T47D (cell line): ENCODE data around the gene TSBP1.
"Not testable (repeated sequence)": the region's sequence is repeated elsewhere in the genome, so short reads cannot be mapped to it uniquely, and the experiment has no call there.

Experiments used
- DNase-seq, 2 experiments: peaks; one replicate each; pipeline versions ENCODE4 v3.0.0 to v3.0.0-alpha.2; 2011 to 2012; ENCODE audit warnings: low read depth in 1 of 2, low spot score in 1 of 2
- JUND ChIP-seq: IDR thresholded peaks from 2 replicates; pipeline ENCODE4 v1.6.1; 2012; ENCODE audit warnings: low read depth
- in situ Hi-C: cut with HindIII; loops from 2 replicates; pipeline ENCODE4 v1.10.0; 2016; ENCODE audit warnings: low sequenced_read_pairs, low pct_unique_long_range_greater_than_20kb

Gene TSBP1

DNA sequence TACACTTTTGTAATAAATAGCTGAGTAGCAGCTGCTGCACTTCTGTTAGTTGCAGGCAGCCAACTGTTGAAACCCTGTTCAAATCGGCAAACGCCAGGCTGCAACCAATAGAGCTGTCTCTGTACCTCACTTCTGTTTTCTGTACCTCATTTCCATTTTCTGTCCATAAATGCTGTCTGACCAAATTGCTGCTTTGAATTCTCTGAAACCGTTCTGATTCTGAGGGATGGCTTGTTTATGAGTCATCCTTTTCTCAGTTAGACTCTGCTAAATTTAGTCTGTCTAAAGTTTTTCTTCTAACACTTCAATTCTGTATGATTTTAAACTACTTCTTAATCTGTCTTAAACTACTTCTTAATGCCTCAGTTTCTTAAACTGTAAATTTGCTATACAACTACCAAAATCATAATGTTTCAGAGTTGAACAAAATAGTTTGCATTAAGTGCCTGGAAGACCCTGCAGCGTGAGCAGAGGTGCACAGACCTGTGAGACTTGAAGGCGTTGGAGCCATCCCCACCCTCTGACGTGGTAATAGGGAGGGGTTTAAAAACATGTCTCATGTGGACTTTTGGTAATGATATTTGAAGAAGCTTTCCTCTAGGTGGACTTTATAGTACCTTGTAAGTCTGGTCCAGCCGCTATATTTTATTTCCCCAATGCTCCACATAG, 25.7 kb upstream of the TSBP1 start:
- TF ChIP-seq JUND = no peak
- DNase-seq = no peak
- in situ Hi-C loops = no loop called here

DNA sequence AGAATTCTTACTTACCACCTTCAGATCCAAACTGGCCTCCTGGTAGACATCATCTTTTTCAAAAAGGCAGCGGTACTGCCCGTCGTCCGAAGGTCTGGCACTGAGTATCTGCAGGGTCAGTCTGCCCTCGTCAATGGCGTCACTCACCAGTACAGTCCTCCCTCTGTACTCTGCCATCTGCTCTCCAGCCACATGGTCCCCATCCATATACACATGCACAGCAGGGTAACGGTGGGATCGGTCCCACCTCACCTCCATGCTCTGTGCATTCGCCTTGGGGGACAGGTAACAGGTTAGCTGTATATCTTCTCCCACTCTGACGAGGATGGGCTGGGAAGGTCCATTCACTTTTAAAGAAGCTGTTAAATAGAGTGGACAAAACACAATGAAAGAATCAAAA, 24.3 kb upstream of the TSBP1 start:
- no peak for TF ChIP-seq JUND
- DNase-seq = no peak
- in situ Hi-C loops = no loop called here

DNA sequence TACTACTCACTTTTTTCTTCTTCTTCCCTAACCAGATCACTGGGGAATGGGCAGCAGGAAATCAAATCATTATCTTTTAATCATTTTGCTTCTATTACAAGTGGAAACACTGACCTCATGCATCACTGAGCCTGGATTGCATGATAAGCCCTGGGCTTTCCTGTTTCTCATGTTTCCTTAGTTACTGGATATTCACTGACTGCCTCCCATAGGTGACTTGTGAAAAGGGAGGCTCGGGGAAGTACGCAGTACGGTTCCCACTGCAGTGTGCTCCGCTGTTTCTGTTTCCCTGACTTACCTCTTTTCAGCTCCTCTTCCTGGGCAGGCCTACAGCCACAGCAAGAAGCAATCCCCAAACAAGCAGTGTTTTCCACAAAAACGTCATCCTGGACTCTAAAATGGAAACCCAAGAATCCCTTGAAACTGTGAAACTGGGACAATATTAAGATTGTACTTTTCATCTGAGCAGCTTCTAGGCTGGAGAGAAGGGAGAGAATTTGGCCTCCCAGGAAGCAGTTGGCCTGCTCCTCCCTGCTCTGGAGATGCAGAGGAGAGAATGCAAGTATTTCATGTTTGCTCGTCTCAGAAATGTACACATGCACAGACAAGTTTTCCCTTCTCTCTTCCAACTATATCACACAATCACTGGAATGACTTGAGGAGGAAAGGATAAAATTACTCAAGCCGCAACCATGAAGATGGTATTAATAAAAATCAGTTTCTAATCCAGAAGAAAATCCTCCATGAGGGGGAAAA, 22.1 kb upstream of the TSBP1 start:
- in situ Hi-C loops = no loop called here
- no peak for TF ChIP-seq JUND
- DNase-seq = peak in 1 of 2 experiments; percentile 33

DNA sequence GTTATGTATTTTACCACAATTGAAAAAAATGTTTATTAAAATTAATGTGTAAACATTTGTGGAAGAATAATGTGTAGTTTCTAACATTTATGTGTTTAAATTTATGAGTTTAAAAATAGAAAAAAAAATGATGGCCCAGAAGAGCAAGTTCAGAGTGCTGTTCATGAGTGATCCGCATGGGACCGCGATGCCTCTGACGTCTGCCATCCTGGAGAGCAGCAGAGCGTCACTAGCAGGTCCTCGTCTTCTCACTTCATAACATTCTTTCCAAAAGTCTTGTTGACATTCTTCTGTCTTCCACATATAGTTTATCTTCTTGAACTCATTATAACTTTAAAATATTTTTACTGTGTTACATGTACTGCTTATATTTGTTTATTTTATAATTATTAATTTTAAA, 19.8 kb upstream of the TSBP1 start:
- no peak for TF ChIP-seq JUND
- in situ Hi-C loops = no loop called here
- DNase-seq = no peak

DNA sequence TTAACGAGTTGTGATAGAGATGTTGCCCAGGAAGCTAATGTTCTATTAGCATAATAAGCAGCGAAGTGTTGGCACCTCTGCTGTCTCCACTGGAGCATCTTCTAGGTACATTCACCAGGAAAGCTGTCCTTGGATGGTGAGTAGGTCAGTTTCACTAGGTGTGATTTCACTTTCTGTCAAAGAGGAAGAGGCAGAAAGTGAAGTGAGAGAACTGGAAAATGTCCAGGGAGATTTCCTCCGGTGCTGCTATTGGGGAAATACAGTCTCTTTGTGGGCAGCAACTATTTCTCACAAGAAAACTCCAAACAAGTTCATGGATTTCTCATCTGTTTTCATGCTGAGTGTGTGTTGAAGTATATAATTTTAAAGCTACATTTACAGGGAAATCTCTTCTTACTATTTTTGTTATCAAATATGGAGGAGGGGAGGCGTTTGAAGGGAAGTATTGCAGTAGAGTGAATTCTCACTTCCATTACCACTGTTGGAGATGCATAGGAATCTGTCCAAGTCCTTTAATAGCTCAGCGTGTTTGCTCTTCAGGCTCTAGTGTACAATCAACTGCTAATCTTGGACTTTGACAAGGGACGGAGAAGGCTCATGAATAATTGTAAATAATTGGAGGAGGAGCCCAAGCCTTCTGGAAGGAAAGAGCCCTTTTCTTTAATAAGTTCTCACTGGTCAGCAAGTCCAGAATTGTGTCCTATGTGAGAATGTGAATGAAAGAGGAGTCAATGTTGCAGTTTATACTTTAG, 16.1 kb upstream of the TSBP1 start:
- no peak for TF ChIP-seq JUND
- in situ Hi-C loops = no loop called here
- no peak for DNase-seq

DNA sequence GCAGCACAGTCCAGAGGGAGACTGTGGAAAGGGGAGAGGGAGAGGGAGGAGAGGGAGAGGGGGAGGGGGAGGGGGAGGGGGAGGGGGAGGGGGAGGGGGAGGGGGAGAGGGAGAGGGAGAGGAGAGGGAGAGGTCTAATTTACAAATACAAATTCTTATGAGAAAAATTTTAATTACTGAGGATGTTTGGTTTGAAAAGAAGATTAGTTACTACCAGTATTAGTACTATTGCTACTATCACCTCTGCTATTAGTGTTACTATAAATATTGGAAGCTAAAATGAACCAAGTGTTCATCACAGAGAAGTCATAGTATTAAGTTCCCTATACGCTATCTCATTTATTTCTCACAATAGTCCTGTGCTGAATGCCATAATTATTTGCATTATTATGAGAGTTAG, 14.3 kb upstream of the TSBP1 start:
- no peak for DNase-seq
- in situ Hi-C loops = no loop called here
- TF ChIP-seq JUND = no peak

DNA sequence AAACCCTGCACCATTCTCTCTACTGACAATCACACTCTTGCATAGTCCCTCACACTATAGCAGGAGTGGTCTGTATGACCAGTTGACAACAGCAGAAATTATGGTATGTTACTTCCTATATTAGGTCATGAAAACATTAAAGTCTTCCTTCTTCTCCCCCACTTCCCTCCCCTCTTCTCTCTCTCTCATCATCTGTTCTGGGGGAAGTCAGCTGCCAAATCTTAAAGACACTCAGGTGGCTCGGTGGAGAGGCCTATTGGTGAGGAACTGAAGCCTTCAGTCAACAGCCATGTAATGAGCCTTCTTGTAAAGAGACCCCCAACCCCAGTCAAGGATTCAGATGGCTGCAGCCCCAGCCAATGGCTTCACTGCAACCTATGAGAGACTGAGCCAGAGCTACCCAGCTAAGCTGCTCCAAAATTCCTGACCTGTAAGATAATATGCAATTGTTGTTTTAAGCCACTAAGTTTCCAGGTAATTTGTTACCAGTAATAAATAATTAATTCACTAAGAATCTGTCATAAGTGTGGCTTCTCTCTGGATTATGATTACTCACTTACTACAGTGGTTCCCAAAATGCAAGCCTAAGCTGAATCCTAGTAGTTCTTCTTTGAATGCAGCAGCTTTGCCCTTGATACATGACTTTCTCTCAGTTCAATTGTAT, 11.2 kb upstream of the TSBP1 start:
- DNase-seq = no peak
- in situ Hi-C loops = no loop called here
- no peak for TF ChIP-seq JUND

DNA sequence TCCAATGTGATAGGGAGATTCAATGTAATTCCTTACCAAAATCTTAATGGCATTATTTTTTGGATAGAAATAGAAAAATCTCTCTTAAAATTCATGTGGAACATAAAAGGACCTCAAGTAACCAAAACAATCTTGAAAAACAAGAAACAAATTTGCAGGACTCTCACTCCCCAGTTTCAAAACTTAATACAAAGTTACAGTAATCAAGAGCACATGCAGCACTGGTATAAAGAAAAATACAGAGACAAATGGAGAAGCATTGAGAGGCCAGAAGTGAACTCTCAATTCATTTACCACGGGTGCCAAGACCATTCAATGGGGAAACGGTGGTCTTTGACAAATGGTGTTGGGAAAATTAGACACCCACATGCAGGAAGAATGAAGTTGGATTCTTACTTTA, 7.8 kb upstream of the TSBP1 start:
- TF ChIP-seq JUND = no peak
- DNase-seq = no peak
- in situ Hi-C loops = no loop called here

DNA sequence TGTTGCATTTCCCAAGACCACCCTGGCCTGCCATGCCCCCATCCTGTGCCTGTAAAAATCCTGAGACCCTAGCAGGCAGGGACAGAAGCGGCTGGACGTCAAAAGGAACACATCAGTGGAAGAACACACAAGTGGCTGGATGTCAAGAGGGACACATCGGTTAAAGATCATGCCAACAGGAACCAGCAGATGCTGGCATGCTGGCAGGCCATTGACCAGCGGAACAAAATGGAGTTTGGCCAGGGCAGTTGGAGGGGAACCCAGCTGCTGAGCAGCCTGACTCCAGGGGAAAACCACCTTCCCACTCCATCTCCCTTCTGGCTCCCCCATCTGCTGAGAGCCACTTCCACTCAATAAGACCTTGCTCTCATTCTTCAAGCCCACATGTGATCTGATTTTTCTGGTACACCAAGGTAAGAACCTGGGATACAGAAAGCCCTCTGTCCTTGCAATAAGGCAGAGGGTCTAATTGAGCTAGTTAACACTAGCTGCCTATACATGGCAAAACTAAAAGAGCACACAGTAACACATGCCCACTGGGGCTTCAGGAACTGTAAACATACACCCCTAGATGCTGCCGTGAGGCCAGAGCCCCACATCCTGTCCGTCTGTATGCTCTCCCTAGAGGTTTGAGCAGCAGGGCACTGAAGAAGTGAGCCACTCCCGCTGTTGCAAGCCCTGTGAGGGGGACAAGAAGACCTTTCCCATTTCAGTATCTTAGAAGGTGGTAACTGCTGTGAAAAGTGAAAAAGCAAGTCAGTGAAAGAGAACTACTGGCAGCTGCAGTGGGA, 4.2 kb upstream of the TSBP1 start:
- DNase-seq = no peak
- no peak for TF ChIP-seq JUND
- in situ Hi-C loops = no loop called here

DNA sequence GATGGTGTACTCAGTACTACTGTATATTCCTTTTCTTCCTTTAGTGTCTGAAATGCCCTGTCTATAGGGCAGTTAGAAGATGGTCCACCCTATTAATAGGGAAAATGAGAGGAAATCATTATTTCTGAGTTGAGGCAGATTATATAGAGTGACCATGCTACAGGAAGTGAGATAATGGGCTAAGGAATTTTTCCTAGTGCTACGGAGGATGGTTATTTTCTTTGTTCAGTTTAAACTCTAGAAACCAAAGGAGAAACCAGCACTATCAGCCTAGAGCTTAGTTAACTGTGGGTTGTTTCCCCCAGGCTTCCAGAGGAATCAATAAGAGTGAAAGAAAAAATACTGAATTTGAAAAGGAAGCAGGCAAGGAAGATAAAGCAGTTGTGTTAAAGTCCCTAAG, 474 bp downstream of the TSBP1 start:
- in situ Hi-C loops = no loop called here
- no peak for TF ChIP-seq JUND

DNA sequence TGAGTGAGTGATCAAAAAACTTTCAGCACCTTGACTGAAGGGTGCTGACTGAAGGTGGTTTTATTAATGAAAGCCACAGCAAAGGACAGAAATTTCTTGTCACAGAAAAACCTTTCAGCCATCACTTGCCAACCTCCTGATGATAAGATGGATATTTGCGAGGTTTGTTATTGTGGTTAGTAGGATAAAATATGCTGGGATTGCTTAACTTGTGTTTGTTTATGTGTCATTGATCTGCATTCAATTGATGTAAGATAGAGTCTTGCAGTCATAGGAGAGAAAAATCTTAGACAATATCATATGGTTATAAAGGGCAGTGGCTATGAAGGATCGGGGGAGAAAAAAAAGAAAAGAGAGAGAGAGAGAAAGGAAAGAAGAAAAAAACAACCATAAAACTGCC, 1.2 kb downstream of the TSBP1 start:
- TF ChIP-seq JUND = no peak
- in situ Hi-C loops = no loop called here
- no peak for DNase-seq

More for the DNA sequence above, 474 bp downstream of the TSBP1 start:
- no peak for DNase-seq

DNA sequence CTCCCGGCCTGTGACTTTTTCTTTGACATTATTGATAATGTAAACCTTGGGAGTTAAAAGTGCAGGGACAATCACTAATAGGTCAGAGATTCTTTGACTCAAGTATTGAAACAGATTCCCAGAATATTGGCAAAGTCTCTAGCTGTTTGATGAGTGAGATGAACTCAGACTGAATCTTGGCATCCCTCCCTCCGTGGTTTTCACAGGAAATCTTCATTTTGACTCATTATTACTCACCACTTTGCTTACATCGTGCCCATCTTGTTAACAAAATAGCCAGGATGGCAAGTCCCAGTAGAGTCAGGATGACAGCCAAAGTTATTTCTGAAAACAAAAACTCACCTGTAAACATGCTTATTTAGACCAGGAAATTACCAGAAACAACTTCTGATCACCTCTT, 2.0 kb downstream of the TSBP1 start:
- in situ Hi-C loops = no loop called here
- no peak for DNase-seq
- TF ChIP-seq JUND = no peak

DNA sequence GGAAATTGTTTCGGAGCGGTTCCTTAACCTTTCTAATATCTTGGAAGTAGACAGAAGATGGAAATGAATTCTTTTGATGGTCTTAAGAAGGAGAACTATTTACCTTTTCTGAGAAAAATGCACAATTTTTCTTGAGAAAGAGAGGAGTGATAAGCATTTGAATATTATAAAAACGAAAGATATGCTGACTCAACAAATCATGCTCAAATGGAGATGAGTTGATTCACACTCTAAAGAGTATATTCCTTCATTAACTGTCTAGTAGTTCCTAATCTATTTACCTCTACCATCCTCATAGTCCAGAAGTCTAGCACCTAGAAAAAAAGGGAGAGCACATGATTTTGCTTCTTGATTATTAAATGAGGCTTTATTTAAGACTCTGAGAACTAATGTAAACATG, 4.1 kb downstream of the TSBP1 start:
- in situ Hi-C loops = no loop called here
- no peak for DNase-seq
- no peak for TF ChIP-seq JUND

DNA sequence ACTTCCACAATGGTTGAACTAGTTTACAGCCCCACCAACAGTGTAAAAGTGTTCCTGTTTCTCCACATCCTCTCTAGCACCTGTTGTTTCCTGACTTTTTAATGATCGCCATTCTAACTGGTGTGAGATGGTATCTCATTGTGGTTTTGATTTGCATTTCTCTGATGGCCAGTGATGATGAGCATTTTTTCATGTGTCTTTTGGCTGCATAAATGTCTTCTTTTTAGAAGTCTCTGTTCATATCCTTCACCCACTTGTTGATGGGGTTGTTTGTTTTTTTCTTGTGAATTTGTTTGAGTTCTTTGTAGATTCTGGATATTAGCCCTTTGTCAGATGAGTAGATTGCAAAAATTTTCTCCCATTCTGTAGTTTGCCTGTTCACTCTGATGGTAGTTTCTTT, 12.5 kb downstream of the TSBP1 start:
- in situ Hi-C loops, DNase-seq: not testable (repeated sequence)

DNA sequence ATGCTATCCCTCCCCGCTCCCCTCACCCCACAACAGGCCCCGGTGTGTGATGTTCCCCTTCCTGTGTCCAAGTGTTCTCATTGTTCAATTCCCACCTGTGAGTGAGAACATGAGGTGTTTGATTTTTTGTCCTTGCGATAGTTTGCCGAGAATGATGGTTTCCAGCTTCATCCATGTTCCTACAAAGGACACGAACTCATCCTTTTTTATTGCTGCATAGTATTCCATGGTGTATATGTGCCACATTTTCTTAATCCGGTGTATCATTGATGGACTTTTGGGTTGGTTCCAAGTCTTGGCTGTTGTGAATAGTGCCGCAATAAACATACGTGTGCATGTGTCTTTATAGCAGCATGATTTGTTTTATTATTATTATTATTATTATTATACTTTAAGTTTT, 13.2 kb downstream of the TSBP1 start:
- DNase-seq, in situ Hi-C loops: not testable (repeated sequence)
